ENCODE data around the gene NBL1.
A peak's percentile ranks its signal among the peaks of the same experiment; 100 is the strongest.

Gene NBL1, protein sequence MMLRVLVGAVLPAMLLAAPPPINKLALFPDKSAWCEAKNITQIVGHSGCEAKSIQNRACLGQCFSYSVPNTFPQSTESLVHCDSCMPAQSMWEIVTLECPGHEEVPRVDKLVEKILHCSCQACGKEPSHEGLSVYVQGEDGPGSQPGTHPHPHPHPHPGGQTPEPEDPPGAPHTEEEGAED

GRCh38 chr1:19643602-19644394, at the start of gene NBL1:
Gene NBL1, plus strand, starts transcription at chr1:19644311. Its CDS starts 10,720 bp downstream, at chr1:19655031.
- DNase-seq (ENCODE audit: low read depth): peak; percentile 69

DNA sequence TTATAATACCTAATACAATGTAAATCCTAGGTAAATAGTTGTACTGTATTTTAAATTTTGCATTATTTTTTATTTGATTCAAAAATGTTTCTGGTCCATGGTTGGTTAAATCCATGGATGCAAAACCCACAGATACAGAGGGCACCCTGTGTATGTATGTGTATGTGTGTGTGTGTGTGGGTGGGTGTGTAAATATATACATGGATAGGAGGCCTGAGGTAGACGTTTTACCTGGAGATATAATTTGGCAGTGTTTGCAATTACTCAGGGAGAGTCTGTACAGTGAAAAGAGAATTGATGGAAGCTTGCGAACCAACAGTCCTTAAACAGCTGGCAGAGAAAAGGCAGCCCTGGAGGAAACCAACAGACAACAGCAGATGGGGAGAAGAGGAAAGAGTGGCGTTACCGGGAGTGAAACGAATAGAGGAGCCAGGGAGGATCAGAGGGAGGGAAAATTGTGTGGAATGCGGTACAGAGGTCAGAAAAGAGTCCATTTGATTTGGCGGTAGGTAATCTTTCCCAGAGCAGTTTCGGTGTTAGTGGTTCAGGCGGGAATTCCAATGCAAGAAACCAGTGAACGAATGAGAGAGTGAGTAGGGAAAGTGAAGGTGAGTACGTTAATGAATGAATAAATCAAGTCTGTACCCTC, 47.9 kb upstream of the NBL1 start:
- DNase-seq (ENCODE audit: low read depth): peak; percentile 6

DNA sequence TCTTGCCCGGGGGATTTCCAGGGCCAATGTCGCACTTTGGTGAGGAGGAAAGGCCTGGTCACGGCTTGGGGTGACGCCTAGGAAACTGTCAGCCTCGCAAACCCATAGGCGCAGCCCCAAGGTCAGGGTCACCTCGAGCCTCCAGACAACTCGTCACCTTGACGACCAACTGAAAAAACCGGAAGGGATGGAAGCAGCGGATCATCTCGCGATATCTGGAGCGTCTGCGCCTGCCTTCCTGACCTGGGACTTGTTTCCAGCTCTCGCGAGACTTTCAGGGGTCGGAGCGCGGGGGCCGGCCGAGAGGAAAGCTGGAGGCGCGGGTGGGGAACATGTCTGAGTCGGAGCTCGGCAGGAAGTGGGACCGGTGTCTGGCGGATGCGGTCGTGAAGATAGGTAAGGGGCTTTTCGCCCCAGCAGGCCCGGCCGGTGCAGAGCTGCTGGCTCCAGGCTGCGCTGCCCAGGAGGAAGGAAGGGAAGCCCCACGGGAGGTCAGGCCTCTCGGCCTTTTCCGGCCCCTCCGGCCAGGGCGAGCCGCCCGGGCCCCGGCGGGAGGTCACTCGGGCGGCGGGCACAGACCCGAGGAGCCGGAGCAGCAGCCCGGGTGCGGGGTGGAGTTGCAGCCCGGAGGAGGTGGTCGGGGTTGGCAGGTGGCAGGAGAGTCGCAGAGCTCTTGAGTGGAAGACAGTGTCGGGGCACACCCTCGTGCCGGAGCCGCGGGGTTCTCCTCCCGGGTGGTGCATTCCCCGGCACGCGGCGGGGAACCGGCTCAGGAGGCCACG, 47.2 kb upstream of the NBL1 start:
- DNase-seq (ENCODE audit: low read depth): peak; percentile 96

GRCh38 chr1:19597496-19598309, 46.4 kb upstream of the NBL1 start:
- DNase-seq (ENCODE audit: low read depth): no peak

DNA sequence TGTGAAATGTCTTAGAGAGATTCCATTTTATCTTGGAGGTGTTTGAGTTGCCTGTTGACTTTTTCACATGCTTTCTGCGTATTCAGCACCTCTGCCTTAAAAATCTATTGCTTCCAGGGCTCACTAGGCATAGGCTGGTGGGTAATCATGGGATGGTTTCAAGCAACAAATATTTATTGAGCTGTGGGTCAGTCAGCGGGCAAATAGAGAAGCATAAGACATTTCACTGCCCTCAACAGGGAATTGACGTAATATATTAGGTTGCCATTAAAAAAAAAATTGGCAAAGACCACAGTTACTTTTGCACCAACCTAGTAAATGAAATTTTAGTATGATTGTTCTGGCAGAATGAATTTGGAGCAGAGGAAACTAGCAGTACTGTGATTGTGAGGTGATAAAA, 44.3 kb upstream of the NBL1 start:
- DNase-seq (ENCODE audit: low read depth): no peak

GRCh38 chr1:19602486-19602885, 41.6 kb upstream of the NBL1 start:
- DNase-seq (ENCODE audit: low read depth): no peak

GRCh38 chr1:19605967-19606366, 38.1 kb upstream of the NBL1 start:
- DNase-seq (ENCODE audit: low read depth): no peak

GRCh38 chr1:19606817-19607642, 37.1 kb upstream of the NBL1 start:
- no peak for DNase-seq (ENCODE audit: low read depth)

DNA sequence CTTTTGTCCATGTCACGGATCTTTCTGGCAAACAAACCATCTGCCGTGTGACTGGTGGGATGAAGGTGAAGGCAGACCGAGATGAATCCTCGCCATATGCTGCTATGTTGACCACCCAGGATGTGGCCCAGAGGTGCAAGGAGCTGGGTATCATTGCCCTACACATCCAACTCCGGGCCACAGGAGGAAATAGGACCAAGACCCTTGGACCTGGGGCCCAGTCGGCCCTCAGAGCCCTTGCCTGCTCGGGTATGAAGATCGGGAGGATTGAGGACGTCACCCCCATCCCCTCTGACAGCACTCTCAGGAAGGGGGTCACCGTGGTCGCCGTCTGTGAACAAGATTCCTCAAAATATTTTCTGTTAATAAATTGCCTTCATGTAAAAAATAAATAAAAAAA, 35.9 kb upstream of the NBL1 start:
- DNase-seq (ENCODE audit: low read depth): no peak

- no peak for DNase-seq (ENCODE audit: low read depth)
These were observed 33.7 kb upstream of the NBL1 start for GRCh38 chr1:19610282-19610981.

DNA sequence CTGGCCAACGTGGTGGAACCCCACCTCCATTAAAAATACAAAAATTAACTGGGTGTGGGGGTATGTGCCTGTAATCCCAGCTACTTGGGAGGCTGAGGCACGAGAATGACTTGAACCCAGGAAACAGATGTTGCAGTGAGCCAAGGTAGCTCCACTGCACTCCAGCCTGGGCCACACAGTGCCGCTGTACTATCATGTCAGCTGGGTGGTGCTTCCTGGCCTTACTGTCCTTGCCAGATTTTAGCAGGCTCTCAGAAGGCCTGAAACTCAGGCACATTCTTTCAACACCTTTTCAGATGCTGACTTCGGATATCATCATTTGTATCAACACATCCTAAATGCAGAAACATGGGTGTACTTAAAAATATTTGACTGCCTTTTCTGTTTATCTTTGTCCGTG, 31.6 kb upstream of the NBL1 start:
- DNase-seq (ENCODE audit: low read depth): no peak

DNA sequence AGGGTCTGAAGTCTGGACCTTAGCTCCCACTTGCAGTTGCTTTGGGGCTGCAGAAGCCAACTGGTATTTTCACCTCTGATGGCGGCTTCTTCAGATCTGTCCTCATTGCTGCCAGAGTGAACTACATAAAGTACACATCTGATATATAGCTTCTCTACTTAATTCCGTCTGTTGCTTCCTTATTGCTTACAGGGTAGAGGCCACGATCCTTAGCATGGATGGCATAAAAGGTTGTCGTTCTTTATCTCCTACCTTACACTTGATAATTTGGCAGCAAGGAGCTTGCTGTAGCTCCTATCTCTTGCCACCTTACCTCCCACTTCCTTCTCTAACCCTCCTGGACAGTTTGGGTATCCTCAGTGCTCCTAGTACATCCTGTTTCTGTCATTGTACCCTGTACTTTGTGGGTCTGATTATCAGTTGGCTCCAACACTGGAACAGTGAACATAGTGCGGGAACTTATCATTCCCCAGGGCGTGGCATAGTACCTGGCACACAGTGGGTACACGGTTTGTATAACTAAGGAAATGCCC, 30.9 kb upstream of the NBL1 start:
- DNase-seq (ENCODE audit: low read depth): no peak

DNA sequence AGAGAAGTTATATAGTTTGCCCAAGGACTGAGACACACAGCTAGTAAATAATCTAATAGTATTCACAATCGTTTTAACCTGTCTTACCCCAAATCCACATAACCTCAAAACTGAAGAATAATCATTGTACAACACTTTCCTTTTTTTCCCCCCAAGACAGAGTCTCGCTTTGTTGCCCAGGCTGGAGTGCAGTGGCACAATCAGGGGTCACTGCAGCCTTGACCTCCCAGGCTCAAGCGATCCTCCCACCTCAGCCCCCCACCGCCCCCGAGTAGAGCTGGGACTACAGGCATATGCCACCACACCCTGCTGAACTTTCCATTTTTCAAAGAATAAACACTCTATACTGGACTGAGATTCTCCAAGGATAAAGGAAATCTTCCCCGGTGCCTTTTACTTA, 28.7 kb upstream of the NBL1 start:
- no peak for DNase-seq (ENCODE audit: low read depth)

DNA sequence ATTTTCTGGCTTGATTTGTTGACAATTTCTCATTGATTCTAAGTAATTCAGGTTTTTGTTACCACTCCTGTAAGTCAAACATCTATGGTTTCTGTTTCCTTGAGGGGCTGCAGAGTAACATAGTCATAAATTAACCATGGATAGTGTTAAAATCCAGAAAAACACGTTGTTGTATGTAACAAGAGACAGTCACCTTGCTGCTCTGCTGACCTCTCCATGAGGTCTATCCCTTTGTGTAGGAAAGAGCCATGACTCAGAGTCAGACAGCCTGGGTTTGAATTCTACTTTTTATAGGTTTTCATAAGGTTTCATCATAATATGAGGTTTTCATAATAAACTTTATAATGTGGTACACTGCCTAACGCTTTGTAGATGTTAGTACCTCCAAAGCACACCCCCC, 27.6 kb upstream of the NBL1 start:
- DNase-seq (ENCODE audit: low read depth): no peak

- DNase-seq (ENCODE audit: low read depth): no peak
These were observed 26.7 kb upstream of the NBL1 start for GRCh38 chr1:19617376-19617775.

DNA sequence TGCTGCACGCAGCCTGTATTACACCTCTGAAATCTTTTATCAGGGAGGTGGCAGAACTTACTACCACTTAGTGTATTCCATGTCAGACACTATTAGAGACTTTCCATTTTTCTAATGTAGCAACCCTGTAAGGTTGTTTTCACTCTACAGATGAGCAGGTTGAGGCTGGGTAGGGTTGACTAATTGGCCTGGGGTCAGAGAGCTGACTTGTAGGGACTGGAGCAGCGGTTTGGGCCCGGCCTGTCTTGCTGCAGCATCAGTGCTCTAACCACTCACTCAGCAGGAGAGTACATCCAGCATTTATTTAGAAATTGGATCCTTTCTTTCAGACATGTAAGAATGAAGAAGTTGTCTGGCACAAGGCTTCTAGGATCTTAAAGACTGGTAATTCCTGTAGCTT, 25.7 kb upstream of the NBL1 start:
- no peak for DNase-seq (ENCODE audit: low read depth)

GRCh38 chr1:19619697-19620384, 24.3 kb upstream of the NBL1 start:
- DNase-seq (ENCODE audit: low read depth): no peak

DNA sequence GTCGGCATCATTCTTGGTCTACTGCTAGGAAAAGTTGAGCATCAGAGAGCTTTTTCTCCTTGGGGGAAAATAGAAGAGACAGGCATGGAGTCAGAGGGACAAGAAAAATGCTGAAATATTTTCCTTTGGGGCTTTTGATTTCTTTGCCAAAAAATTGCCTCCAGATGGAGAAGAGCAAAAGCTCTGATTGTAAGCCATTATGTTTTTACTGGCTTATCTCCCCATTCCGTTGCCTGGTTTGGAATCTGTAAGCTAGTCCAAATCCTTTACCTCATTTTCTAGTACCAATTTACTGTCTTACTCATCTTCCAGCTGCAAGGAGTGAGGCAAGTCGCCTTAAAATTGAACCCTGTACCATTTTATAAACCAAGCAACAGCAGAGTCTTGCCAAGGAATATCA, 23.3 kb upstream of the NBL1 start:
- DNase-seq (ENCODE audit: low read depth): no peak

DNA sequence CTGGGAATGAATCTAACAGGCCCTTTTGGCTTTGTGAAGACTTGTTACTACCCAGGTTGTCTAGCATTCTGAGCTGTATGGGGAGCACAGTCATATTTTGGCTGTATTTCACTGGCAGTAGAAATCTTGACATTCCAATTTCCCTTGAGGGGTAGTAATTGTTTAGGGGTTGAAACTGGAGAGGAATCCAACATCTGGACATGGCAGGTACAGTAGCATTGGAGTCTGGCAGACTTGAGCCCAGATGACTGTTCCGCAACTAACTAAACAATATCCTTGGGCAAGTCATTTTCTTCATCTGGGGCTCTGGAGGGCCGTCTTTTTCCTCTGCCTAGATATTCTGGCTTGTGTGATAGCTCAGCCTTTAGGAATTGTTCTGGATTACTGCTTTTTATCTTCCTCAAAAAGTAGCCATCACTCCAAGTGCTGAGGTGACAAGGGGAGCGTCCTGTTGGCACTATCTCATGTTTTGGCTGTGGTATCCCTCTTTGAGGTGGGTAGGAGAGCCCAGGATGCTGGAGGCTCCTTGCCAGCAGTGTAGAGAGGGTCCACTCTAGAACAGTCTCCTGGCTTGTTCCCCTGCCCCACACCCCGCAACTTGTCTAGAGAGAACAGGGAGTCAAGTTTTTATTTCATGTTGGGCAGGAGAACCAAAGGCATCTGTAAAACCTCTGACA, 22.7 kb upstream of the NBL1 start:
- DNase-seq (ENCODE audit: low read depth): no peak
